ENCODE measurements around the gene PPP2R5B.

Gene PPP2R5B

DNA sequence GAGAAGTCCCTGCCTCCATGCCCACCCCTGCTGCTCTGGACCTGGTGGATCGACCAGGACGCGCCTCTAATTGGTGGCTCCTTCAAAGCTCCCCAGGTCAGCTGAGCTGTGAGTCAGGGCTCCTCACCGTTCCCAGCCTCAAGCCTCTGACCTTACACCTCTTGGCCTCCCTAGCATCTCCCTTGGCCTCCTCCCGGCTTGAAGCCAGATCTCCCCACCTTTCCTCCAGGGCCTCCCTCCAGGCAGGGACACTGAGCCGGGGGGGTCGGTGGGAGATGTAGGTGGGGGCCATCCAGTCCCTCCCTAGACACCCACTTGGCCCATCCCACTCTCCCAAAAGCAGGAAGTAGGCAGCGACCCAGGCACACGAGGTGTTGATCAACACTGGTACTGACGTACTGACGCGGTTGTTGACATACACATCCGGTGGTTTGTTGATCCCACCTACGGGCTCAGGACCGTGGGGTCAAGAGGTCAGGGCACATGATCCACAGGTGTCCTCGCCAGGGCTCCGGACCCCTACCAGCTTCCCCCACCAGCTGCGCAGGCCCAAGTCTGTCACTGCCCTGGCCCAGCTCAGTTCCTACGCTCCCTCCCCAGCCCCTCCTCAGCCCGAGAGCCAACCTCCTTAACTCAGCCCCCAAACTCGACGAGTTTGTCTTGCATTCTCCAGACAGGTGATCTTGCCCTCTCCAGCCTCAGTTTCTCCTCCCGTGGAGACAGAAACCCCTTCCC lies 8.3 kb upstream of the PPP2R5B start:
- peak overlapping the region; percentile 77 for H3K9ac ChIP-seq (ENCODE audit: low read length)
- peak overlapping the region; percentile 75 for H3K4me2 ChIP-seq (ENCODE audit: low read length)
- H3K36me3 ChIP-seq (ENCODE audit: control insufficient read depth in 1 of 2, insufficient read depth in 2 of 2, low read length in 2 of 2), result peaks cover 29 to 31% of the 10 kb centered on the region in 2 experiments
- H3K4me3 ChIP-seq (ENCODE audit: low read depth, low read length), result peak overlapping the region; percentile 77
- no peaks in the 10 kb centered on the region for H3K27me3 ChIP-seq (ENCODE audit: insufficient read depth, low read length)
- peak; percentile 23 to 48 for DNase-seq
- no CpG with 5 or more reads among the region's 23 CpGs for WGBS (ENCODE audit: extremely low coverage, insufficient coverage, insufficient read length)
- H3K4me1 ChIP-seq (ENCODE audit: control insufficient read depth in 1 of 2, insufficient read depth in 2 of 2, low read length in 2 of 2), result peaks cover 4 to 8% of the 10 kb centered on the region in 2 experiments
- peaks cover 2% of the 10 kb centered on the region for H3K9me3 ChIP-seq (ENCODE audit: insufficient read depth, low read depth, low read length)
- peak overlapping the region; percentile 26 for H2BK120ac ChIP-seq (ENCODE audit: insufficient read depth, low read length, poor library complexity)
- peaks cover 4% of the 10 kb centered on the region for H3K79me2 ChIP-seq (ENCODE audit: control insufficient read depth, insufficient read depth, low read length, poor library complexity)
- peak overlapping the region; percentile 24 for H2AFZ ChIP-seq (ENCODE audit: insufficient read depth, low read length, poor library complexity)
- H3K23ac ChIP-seq (ENCODE audit: low read length), result no peak overlapping the region
- peak overlapping the region; percentile 64 for H4K8ac ChIP-seq (ENCODE audit: low read depth, low read length)
- H2BK12ac ChIP-seq (ENCODE audit: low read length), result no peak overlapping the region
- no peak overlapping the region for H2AK5ac ChIP-seq (ENCODE audit: low read length)
- H3K79me1 ChIP-seq (ENCODE audit: low read length), result peaks cover 6% of the 10 kb centered on the region
- no peak overlapping the region for H3K4ac ChIP-seq (ENCODE audit: low read depth, low read length)
- H4K91ac ChIP-seq (ENCODE audit: low read depth, low read length), result peak overlapping the region; percentile 64
- H2BK5ac ChIP-seq (ENCODE audit: low read depth, low read length, poor library complexity), result peak overlapping the region; percentile 28
- peak overlapping the region; percentile 0 for H3K27ac ChIP-seq (ENCODE audit: low read depth, low read length)
- H4K12ac ChIP-seq (ENCODE audit: low read depth, low read length), result no peak overlapping the region
- peak overlapping the region; percentile 79 for H3K14ac ChIP-seq (ENCODE audit: low read length)
- H3K18ac ChIP-seq (ENCODE audit: low read length), result peak overlapping the region; percentile 58

DNA sequence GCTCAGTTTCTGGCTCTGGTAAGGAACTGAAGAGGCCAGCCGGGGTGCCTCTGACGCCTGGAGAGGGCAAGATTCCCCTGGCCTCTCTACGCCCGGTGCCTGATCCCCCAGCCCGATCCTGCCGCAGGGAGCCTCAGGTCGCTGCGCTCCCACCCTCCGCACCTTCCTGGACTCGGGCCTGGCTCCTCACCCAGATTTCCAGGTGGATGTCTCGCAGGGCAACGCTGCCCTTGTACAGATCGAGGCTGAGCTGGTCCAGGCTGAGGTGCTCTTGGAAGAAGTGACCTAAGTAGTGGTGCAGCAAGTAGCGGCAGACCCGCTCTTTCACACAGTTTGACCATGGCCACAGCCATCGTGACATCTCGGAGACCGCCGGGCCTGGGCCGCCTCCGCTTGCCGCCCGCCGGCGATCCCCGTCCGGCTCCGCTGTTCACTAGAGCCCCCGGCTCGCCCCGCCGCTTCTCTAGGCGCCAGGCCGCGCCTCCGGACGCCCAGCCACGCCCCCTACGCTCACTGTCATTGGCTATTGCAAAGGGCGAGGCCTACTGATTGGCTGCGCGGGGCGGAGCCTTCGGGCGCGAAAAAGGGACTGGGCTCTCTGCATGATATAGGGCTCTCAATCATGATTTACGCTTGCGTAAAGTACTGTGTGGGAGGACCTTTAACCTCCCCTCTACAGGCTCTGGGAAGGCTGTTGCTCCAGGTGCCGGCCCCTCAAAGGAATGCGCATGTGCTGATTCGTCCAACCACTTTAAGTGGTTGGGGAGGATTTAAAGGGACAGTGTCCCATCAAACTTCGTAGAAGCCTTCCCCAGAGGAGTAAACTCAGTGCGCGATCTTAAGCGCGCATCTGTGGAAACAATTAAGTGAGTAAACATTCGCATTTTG lies 7.5 kb upstream of the PPP2R5B start, which contains the start of gene ATG2A:
Gene ATG2A, minus strand, starts transcription at position 435 of the 888 bp plus-strand sequence. Its CDS starts 74 bp downstream, at position 361.
- Histone ChIP-seq H2AFZ (ENCODE audit: insufficient read depth, low read length, poor library complexity) (peak within 1 kb of the TSS; percentile 24), H3K14ac (ENCODE audit: low read length) (peak within 1 kb of the TSS; percentile 79), H4K8ac (ENCODE audit: low read depth, low read length) (peak within 1 kb of the TSS; percentile 64), H3K9me3 (ENCODE audit: insufficient read depth, low read depth, low read length) (peaks cover 2% of the 10 kb centered on the region), H3K79me2 (ENCODE audit: control insufficient read depth, insufficient read depth, low read length, poor library complexity) (peaks cover 4% of the 10 kb centered on the region), H3K27ac (ENCODE audit: low read depth, low read length) (peak within 1 kb of the TSS; percentile 16), H3K79me1 (ENCODE audit: low read length) (peaks cover 6% of the 10 kb centered on the region), H3K4me2 (ENCODE audit: low read length) (peak within 1 kb of the TSS; percentile 75), H4K91ac (ENCODE audit: low read depth, low read length) (peak within 1 kb of the TSS; percentile 64), H3K4ac (ENCODE audit: low read depth, low read length) (peak within 1 kb of the TSS; percentile 81), H3K4me3 (ENCODE audit: low read depth, low read length) (peak within 1 kb of the TSS; percentile 77), H2AK5ac (ENCODE audit: low read length) (peak within 1 kb of the TSS; percentile 17), H3K23ac (ENCODE audit: low read length) (no peak within 1 kb of the TSS), H4K12ac (ENCODE audit: low read depth, low read length) (peak within 1 kb of the TSS; percentile 63), H3K36me3 (ENCODE audit: control insufficient read depth in 1 of 2, insufficient read depth in 2 of 2, low read length in 2 of 2) (peaks cover 21 to 23% of the 10 kb centered on the region in 2 experiments), H3K9ac (ENCODE audit: low read length) (peak within 1 kb of the TSS; percentile 77), H3K4me1 (ENCODE audit: control insufficient read depth in 1 of 2, insufficient read depth in 2 of 2, low read length in 2 of 2) (peaks cover 4 to 8% of the 10 kb centered on the region in 2 experiments), H3K27me3 (ENCODE audit: insufficient read depth, low read length) (no peaks in the 10 kb centered on the region), H2BK5ac (ENCODE audit: low read depth, low read length, poor library complexity) (peak within 1 kb of the TSS; percentile 28), H3K18ac (ENCODE audit: low read length) (peak within 1 kb of the TSS; percentile 58), H2BK120ac (ENCODE audit: insufficient read depth, low read length, poor library complexity) (peak within 1 kb of the TSS; percentile 26), H2BK12ac (ENCODE audit: low read length) (no peak within 1 kb of the TSS)
- no CpG with 5 or more reads among the region's 57 CpGs for WGBS (ENCODE audit: extremely low coverage, insufficient coverage, insufficient read length)
- peak; percentile 99 to 100 for DNase-seq

DNA sequence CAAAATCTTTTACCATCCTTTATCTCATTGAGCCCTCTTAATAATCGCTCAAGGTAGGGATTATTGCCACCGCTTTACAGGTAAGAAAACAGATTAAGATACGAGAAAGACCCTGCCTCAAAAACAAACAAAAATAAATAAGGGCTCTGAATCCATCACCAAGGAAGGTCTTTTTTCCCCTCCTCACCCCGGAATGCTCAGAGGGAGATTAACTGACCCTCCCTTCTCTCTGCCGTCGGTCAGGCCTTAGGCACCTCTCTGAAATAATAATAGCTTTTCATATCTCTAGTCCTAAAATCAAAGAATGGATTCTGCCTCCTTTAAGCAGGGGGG lies 6.9 kb upstream of the PPP2R5B start:
- H3K23ac ChIP-seq (ENCODE audit: low read length), result no peak overlapping the region
- H3K27ac ChIP-seq (ENCODE audit: low read depth, low read length), result peak overlapping the region; percentile 16
- no peak overlapping the region for H2BK120ac ChIP-seq (ENCODE audit: insufficient read depth, low read length, poor library complexity)
- peaks cover 2% of the 10 kb centered on the region for H3K9me3 ChIP-seq (ENCODE audit: insufficient read depth, low read depth, low read length)
- H2BK5ac ChIP-seq (ENCODE audit: low read depth, low read length, poor library complexity), result no peak overlapping the region
- H3K4ac ChIP-seq (ENCODE audit: low read depth, low read length), result no peak overlapping the region
- peaks cover 4 to 8% of the 10 kb centered on the region in 2 experiments for H3K4me1 ChIP-seq (ENCODE audit: control insufficient read depth in 1 of 2, insufficient read depth in 2 of 2, low read length in 2 of 2)
- peaks cover 6% of the 10 kb centered on the region for H3K79me1 ChIP-seq (ENCODE audit: low read length)
- no peak overlapping the region for H3K14ac ChIP-seq (ENCODE audit: low read length)
- H3K18ac ChIP-seq (ENCODE audit: low read length), result no peak overlapping the region
- DNase-seq, result no peak
- no peak overlapping the region for H4K12ac ChIP-seq (ENCODE audit: low read depth, low read length)
- H2BK12ac ChIP-seq (ENCODE audit: low read length), result no peak overlapping the region
- no CpG with 5 or more reads among the region's 6 CpGs for WGBS (ENCODE audit: extremely low coverage, insufficient coverage, insufficient read length)
- H3K27me3 ChIP-seq (ENCODE audit: insufficient read depth, low read length), result no peaks in the 10 kb centered on the region
- H4K8ac ChIP-seq (ENCODE audit: low read depth, low read length), result peak overlapping the region; percentile 63
- peak overlapping the region; percentile 72 for H3K4me2 ChIP-seq (ENCODE audit: low read length)
- H3K4me3 ChIP-seq (ENCODE audit: low read depth, low read length), result no peak overlapping the region
- peaks cover 17 to 19% of the 10 kb centered on the region in 2 experiments for H3K36me3 ChIP-seq (ENCODE audit: control insufficient read depth in 1 of 2, insufficient read depth in 2 of 2, low read length in 2 of 2)
- no peak overlapping the region for H2AK5ac ChIP-seq (ENCODE audit: low read length)
- H3K79me2 ChIP-seq (ENCODE audit: control insufficient read depth, insufficient read depth, low read length, poor library complexity), result peaks cover 4% of the 10 kb centered on the region
- H4K91ac ChIP-seq (ENCODE audit: low read depth, low read length), result peak overlapping the region; percentile 47
- no peak overlapping the region for H2AFZ ChIP-seq (ENCODE audit: insufficient read depth, low read length, poor library complexity)
- H3K9ac ChIP-seq (ENCODE audit: low read length), result no peak overlapping the region

DNA sequence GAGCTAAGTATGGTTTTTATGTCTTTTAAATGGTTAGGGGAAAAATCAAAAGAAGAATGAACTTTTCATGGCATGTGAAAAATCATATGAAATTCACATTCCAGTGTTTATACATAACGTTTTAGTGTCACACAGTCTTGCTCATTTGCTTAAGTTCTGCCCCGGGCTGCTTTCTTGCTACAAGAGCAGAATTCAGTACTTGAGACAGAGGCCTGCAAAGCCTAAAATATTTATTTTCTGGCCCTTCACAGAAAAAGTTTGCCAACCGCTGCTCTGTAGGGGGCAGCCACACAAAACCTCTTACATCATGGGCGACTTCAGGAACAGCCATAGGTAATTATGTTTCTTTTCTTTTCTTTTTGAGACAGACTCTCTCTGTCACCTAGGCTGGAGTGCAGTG lies 6.5 kb upstream of the PPP2R5B start:
- Histone ChIP-seq H3K27ac (ENCODE audit: low read depth, low read length) (no peak overlapping the region), H3K36me3 (ENCODE audit: control insufficient read depth in 1 of 2, insufficient read depth in 2 of 2, low read length in 2 of 2) (peaks cover 13 to 15% of the 10 kb centered on the region in 2 experiments), H3K9me3 (ENCODE audit: insufficient read depth, low read depth, low read length) (peaks cover 3% of the 10 kb centered on the region), H4K91ac (ENCODE audit: low read depth, low read length) (no peak overlapping the region), H3K23ac (ENCODE audit: low read length) (no peak overlapping the region), H2AFZ (ENCODE audit: insufficient read depth, low read length, poor library complexity) (no peak overlapping the region), H4K8ac (ENCODE audit: low read depth, low read length) (peak overlapping the region; percentile 9), H3K4me2 (ENCODE audit: low read length) (no peak overlapping the region), H3K4me3 (ENCODE audit: low read depth, low read length) (no peak overlapping the region), H3K18ac (ENCODE audit: low read length) (no peak overlapping the region), H2BK12ac (ENCODE audit: low read length) (no peak overlapping the region), H3K4ac (ENCODE audit: low read depth, low read length) (no peak overlapping the region), H3K27me3 (ENCODE audit: insufficient read depth, low read length) (no peaks in the 10 kb centered on the region), H3K79me1 (ENCODE audit: low read length) (peaks cover 6% of the 10 kb centered on the region), H3K79me2 (ENCODE audit: control insufficient read depth, insufficient read depth, low read length, poor library complexity) (peaks cover 4% of the 10 kb centered on the region), H2AK5ac (ENCODE audit: low read length) (no peak overlapping the region), H3K9ac (ENCODE audit: low read length) (no peak overlapping the region), H2BK5ac (ENCODE audit: low read depth, low read length, poor library complexity) (no peak overlapping the region), H2BK120ac (ENCODE audit: insufficient read depth, low read length, poor library complexity) (no peak overlapping the region), H4K12ac (ENCODE audit: low read depth, low read length) (no peak overlapping the region), H3K4me1 (ENCODE audit: control insufficient read depth in 1 of 2, insufficient read depth in 2 of 2, low read length in 2 of 2) (peaks cover 4 to 8% of the 10 kb centered on the region in 2 experiments), H3K14ac (ENCODE audit: low read length) (no peak overlapping the region)
- no CpG with 5 or more reads among the region's 4 CpGs for WGBS (ENCODE audit: extremely low coverage, insufficient coverage, insufficient read length)
- DNase-seq, result peak in 1 of 2 donors; percentile 29

All from trophoblast cell (in vitro differentiated cells and primary cell).